Peyer's patch (tissue), 4 donors: ENCODE results near the gene XYLB. TPM values are rescaled to one million over a fixed set of nuclear protein-coding genes. Genes with fewer than 3 reads are reported as not detected.

Experiments used
- DNase-seq, 3 donors: peaks; one replicate each; pipeline ENCODE4 v3.0.0-alpha.2; 2017 to 2019
- H3K27ac ChIP-seq, 4 donors: fragments of 200-600 bp; sonication (generic); one replicate each; pipeline ENCODE4 v1.5.1; 2016 to 2019
- H3K27me3 ChIP-seq, 2 donors: fragments of 200-600 bp; sonication (generic); one replicate each; pipeline ENCODE4 v1.5.1; 2019
- H3K36me3 ChIP-seq, 3 donors: fragments of 200-600 bp; sonication (generic); one replicate each; pipeline ENCODE4 v1.5.1; 2016 to 2019
- H3K4me1 ChIP-seq, 4 donors: fragments of 200-600 bp; sonication (generic); one replicate each; pipeline ENCODE4 v1.5.1; 2016 to 2019
- H3K4me3 ChIP-seq, 4 donors: fragments of 200-600 bp; sonication (generic); 1 replicate in 3 of 4; 2 replicates in 1 of 4; pipeline ENCODE4 v1.5.1; 2016 to 2019; ENCODE audit warnings: mild to moderate bottlenecking in 1 of 4
- H3K9me3 ChIP-seq, 4 donors: fragments of 200-600 bp; sonication (generic); one replicate each; pipeline ENCODE4 v1.5.1; 2016 to 2019; ENCODE audit warnings: mild to moderate bottlenecking in 1 of 4
- POLR2A ChIP-seq, 2 donors: fragments of 450-650 bp; IDR thresholded peaks; one replicate each; pipeline ENCODE4 v1.5.1; 2017; ENCODE audit warnings: antibody characterized with exemption in 2 of 2, mild to moderate bottlenecking in 2 of 2, moderate library complexity in 2 of 2
- small RNA-seq, 2 donors: library from RNA; depleted of rRNA; stranded (forward); fragments of <200 nt; gene quantifications; one replicate each; pipeline ENCODE3, GENCODE V24; 2016
- total RNA-seq, 4 donors: library from RNA; depleted of rRNA; stranded (reverse); fragments of >200 nt; gene quantifications; one replicate each; pipeline ENCODE4 v1.1.0, GENCODE V29; 2016
- TF ChIP-seq, protein P1 (sequence below), 6 experiments: fragments of 450-650 bp in 4 of 6; fragments of 200-600 bp in 2 of 6; sonication (generic) in 1 of 6; IDR thresholded peaks; one replicate each; pipeline ENCODE4 v1.5.1; 2017 to 2019; ENCODE audit warnings: antibody characterized with exemption in 6 of 6, mild to moderate bottlenecking in 3 of 6, moderate library complexity in 1 of 6

XYLB gene
- total RNA-seq, 4 donors from 2014 or later, result 7.4 to 39.6 (median 18.2) TPM

- H3K4me3 ChIP-seq, result no peak overlapping the region
- peaks cover 0 to 4% (median 0%) of the 10 kb centered on the region in 4 donors for H3K9me3 ChIP-seq
- H3K27ac ChIP-seq, result no peak overlapping the region
- H3K27me3 ChIP-seq, result no peaks in the 10 kb centered on the region
- TF ChIP-seq POLR2A (IDR thresholded peaks at IDR 0.05), result no peak
- TF ChIP-seq, protein P1, sequence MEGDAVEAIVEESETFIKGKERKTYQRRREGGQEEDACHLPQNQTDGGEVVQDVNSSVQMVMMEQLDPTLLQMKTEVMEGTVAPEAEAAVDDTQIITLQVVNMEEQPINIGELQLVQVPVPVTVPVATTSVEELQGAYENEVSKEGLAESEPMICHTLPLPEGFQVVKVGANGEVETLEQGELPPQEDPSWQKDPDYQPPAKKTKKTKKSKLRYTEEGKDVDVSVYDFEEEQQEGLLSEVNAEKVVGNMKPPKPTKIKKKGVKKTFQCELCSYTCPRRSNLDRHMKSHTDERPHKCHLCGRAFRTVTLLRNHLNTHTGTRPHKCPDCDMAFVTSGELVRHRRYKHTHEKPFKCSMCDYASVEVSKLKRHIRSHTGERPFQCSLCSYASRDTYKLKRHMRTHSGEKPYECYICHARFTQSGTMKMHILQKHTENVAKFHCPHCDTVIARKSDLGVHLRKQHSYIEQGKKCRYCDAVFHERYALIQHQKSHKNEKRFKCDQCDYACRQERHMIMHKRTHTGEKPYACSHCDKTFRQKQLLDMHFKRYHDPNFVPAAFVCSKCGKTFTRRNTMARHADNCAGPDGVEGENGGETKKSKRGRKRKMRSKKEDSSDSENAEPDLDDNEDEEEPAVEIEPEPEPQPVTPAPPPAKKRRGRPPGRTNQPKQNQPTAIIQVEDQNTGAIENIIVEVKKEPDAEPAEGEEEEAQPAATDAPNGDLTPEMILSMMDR (IDR thresholded peaks at IDR 0.05), result no peak
- H3K36me3 ChIP-seq, result no peaks in the 10 kb centered on the region
- peaks cover 0 to 25% (median 2%) of the 10 kb centered on the region in 4 donors for H3K4me1 ChIP-seq
- no peak for DNase-seq
Observed at GRCh38 chr3:38458796-38459498, 112.4 kb downstream of the XYLB start.

GRCh38 chr3:38459499-38460048 is 113.0 kb downstream of the XYLB start:
- H3K36me3 ChIP-seq, result no peaks in the 10 kb centered on the region
- TF ChIP-seq POLR2A (IDR thresholded peaks at IDR 0.05), result no peak
- TF ChIP-seq, protein P1 (IDR thresholded peaks at IDR 0.05), result no peak
- no peak overlapping the region for H3K4me3 ChIP-seq
- no peak for DNase-seq
- no peak overlapping the region for H3K27ac ChIP-seq
- H3K27me3 ChIP-seq, result no peaks in the 10 kb centered on the region
- H3K9me3 ChIP-seq, result peaks cover 0 to 4% (median 0%) of the 10 kb centered on the region in 4 donors
- H3K4me1 ChIP-seq, result peaks cover 0 to 25% (median 2%) of the 10 kb centered on the region in 4 donors

GRCh38 chr3:38460377-38461270 is 114.0 kb downstream of the XYLB start:
- Histone ChIP-seq H3K4me1 (peaks cover 0 to 24% (median 0%) of the 10 kb centered on the region in 4 donors), H3K27me3 (no peaks in the 10 kb centered on the region), H3K36me3 (no peaks in the 10 kb centered on the region), H3K4me3 (no peak overlapping the region), H3K27ac (no peak overlapping the region), H3K9me3 (peaks cover 0 to 4% (median 0%) of the 10 kb centered on the region in 4 donors)
- no peak for TF ChIP-seq POLR2A (IDR thresholded peaks at IDR 0.05)
- TF ChIP-seq, protein P1 (IDR thresholded peaks at IDR 0.05), result no peak
- DNase-seq, result no peak

Small RNA genes lying within 50 kb of the gene (small RNA-seq; reads per million reads assigned to genes)
- 0 reads per million in 2 donors for gene RNU6-235P

Other genes with a start within 250 kb of the XYLB start
- gene ACAA1, start 209.7 kb upstream of the XYLB start, total RNA-seq, result 100 to 1,000 TPM; 123 to 324 (median 186) TPM
- 10 to 100 TPM; 41.8 to 82.7 (median 73.8) TPM for gene MYD88, start 208.1 kb upstream of the XYLB start, total RNA-seq
- 10 to 100 TPM; 17.3 to 49.7 (median 28.7) TPM for gene OXSR1, start 181.2 kb upstream of the XYLB start, total RNA-seq
- 1 to 10 TPM in 3 of 4 donors, not detected in 1; 1.4 to 5.0 (median 1.7) TPM for gene SLC22A13, start 81.0 kb upstream of the XYLB start, total RNA-seq
- 1 to 10 TPM in 1 of 4 donors, not detected in 3; 5.0 TPM for gene SLC22A14, start 64.5 kb upstream of the XYLB start, total RNA-seq
- 10 to 100 TPM in 1 of 4 donors, 1 to 10 TPM in 3; 4.9 to 14.5 (median 7.6) TPM for gene ACVR2B, start 107.1 kb downstream of the XYLB start, total RNA-seq
- gene EXOG, start 149.6 kb downstream of the XYLB start, total RNA-seq, result 10 to 100 TPM; 11.4 to 44.6 (median 17.2) TPM